Measurements from ENCODE around the gene PNMA6F.
"Not testable (repeated sequence)": the region's sequence is repeated elsewhere in the genome, so short reads cannot be mapped to it uniquely, and the experiment has no call there.

PNMA6F gene

DNA sequence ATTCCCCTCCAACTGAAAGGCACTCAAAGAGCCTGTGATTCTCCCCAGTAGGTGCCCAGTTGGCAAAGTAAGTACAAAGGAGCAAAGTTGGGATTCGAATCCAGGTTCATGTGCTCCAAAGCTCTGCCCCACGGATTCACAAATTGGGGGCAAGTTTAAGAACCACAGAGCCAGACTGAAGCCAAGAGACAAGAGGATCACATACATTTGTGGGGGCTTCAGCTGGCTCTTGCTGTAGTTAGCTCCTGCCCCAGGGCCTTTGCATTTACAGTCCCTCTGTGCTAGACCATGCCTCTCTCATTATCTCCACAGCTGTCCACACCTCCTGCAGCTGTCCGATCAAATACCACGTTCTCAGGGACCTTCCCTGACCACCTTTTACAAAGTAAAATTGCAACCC lies 18.8 kb downstream of the PNMA6F start:
- no peak for DNase-seq (ENCODE audit: low read depth)

DNA sequence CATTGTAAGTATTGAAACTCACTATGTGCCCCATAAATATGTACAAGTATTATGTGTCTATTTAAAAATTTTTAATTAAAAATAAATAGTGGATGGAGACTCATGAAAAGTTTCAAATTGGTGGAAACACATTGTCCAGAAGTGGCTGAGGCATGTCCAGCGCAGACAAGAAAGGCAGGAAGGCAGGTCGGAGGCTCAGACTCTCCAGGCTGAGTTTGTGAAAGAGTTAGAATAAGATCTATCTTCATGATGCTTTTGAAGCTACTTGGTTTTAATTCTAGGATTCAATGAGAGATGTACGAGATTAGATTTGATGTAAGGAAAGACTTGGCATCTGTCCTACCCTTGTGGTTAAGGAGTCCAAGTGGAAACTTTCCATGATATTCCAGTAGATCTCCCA lies 19.8 kb downstream of the PNMA6F start:
- no peak for DNase-seq (ENCODE audit: low read depth)

DNA sequence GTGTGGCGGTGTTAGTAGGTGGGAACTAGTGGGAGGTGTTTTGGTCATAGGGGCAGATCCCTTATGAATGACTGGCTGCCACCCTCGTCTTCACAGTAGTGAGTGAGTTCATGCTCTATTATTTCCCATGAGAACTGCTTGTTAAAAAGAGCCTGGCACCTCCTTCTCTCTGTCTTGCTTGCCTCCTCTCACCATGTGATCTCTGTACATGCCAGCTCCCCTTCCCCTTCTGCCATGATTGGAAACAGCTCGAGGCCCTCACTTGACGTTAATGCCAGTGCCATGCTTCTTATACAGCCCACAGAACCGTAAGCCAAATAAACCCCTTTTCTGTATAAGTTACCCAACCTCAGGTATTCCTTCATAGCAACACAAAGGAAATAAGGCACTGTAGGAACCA lies 21.7 kb downstream of the PNMA6F start:
- no peak for DNase-seq (ENCODE audit: low read depth)

GRCh38 chrX:153297376-153297775 lies 24.2 kb downstream of the PNMA6F start:
- DNase-seq (ENCODE audit: low read depth) = no peak

DNA sequence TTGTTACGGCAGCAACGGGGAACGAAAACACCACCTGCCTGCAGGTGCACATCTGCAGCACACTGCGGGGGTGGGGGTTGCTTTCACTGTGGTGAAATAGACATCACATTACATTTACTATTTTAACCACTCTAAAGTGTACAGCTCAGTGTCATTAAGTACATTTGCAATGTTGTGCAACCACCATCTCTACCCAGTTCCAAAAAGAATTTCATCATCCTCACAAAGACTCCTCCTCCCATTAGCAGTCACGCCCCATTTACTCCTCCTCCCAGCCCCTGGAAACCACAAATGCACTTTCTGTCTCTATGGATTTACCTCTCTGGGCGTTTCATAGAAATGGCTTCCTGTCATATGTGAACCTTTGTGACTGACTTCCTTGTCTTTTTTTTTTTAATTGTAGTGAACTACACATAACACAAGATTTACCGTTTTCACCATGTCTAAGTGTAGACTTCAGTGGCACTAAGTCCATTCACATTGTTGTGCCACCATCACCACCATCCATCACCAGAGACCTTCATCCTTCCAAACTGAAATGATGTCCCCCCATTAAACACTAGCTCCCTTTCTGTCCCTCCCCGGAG lies 28.0 kb downstream of the PNMA6F start:
- not testable (repeated sequence) for DNase-seq (ENCODE audit: low read depth)

- not testable (repeated sequence) for DNase-seq (ENCODE audit: low read depth)
These were observed 32.8 kb downstream of the PNMA6F start for GRCh38 chrX:153288807-153289206.

DNA sequence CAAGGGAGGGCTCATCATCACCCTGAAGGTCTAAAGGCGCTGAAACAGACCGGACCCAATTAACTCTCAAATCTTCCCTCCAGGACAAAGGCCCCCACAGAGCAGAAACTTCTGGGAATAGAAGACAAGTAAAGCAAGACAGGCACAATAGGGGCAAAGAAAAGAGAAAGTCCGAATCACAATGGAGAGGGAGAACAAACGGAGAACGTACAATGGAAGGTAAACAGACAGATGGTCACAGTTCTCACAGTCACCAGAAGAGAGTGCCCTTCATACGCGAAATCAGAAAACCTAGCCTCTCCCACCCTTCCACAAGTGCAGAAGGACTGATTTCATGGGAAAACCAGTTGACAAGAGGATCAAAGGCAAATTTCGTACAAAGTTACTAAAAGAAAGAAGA lies 35.9 kb downstream of the PNMA6F start:
- DNase-seq (ENCODE audit: low read depth) = not testable (repeated sequence)

DNA sequence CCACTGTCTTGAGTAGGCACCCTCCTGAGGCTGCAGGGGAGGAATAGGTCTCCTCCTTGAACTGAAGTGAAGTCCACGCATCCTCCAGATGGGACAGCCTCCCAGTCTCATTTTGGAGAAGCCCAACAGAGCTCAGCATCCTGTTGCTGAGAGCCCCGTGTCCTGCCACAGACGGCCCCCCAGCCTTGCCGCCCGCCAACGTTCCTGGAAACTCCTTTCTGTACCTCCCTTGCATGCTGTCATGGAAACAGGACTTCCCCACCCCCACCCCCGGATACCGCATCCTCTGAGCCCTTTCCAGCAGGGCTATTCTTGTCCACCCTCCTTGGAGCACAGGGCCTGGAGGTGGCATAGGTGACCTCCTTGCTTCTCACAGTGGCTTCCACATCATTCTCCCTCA lies 37.6 kb downstream of the PNMA6F start:
- not testable (repeated sequence) for DNase-seq (ENCODE audit: low read depth)

DNA sequence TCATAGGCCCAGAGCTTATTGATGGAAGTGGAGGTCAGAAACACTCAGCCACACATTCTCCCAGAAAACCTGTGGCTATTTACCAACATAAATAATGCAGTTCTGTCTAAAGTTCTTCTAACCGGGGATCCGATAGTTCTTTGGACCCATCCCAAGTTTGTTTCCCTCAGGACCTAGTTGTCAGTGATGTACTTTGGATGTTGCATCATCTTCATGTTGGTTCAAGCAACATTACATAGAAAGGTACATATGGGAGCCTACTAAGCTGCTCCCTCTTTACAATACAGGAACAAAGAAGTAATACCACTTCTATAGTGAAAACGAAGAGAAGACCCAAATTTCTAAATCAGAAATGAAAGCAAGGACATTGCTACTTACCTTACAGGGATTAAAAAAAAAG lies 39.8 kb downstream of the PNMA6F start:
- DNase-seq (ENCODE audit: low read depth) = not testable (repeated sequence)

GRCh38 chrX:153279304-153279703 lies 42.3 kb downstream of the PNMA6F start:
- not testable (repeated sequence) for DNase-seq (ENCODE audit: low read depth)

- DNase-seq (ENCODE audit: low read depth) = not testable (repeated sequence)
These were observed 45.5 kb downstream of the PNMA6F start for GRCh38 chrX:153276049-153276448.

- not testable (repeated sequence) for DNase-seq (ENCODE audit: low read depth)
These were observed 46.1 kb downstream of the PNMA6F start for GRCh38 chrX:153275418-153275817.

DNA sequence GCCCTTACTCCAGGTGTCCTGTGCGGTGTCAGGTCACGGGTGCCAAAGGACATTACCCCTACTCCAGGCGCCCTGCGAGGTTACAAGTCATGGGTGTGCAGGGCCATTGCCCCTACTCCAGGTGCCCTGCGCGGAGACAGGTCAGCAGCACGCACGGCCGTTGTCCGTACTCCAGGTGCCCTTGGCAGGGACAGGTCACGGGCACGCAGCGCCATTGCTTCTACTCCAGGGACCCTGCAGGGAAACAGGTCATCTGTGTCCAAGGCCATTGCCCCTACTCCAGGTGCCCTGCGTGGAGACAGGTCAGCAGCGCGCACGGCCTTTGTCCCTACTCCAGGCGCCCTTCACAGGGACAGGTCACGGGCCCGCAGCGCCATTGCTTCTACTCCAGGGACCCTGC lies 49.0 kb downstream of the PNMA6F start:
- not testable (repeated sequence) for DNase-seq (ENCODE audit: low read depth)

GRCh38 chrX:153272070-153272469 lies 49.5 kb downstream of the PNMA6F start:
- DNase-seq (ENCODE audit: low read depth) = not testable (repeated sequence)
